Smooth muscle cell (in vitro differentiated cells): Measurements from ENCODE around the gene PRDM16. TPM values are rescaled to one million over a fixed set of nuclear protein-coding genes. Genes with fewer than 3 reads are reported as not detected.

Experiments used
- DNase-seq: peaks from one replicate; lab custom pipeline; 2025; ENCODE audit not compliant: unreplicated experiment; lab: John Stamatoyannopoulos, UW
- H2AFZ ChIP-seq: fragments of 200-600 bp; sonication (generic); 2 replicates; pipeline ENCODE4 v1.6.0; 2016; ENCODE audit warnings: antibody characterized with exemption, low read depth, mild to moderate bottlenecking
- H3F3A ChIP-seq: fragments of 200-600 bp; sonication (generic); 2 replicates; pipeline ENCODE4 v1.6.0; 2017; ENCODE audit warnings: antibody characterized with exemption, low read depth
- H3K27ac ChIP-seq: fragments of 200-600 bp; sonication (generic); 2 replicates; pipeline ENCODE4 v1.5.1; 2016; ENCODE audit warnings: low read depth, mild to moderate bottlenecking
- H3K27me3 ChIP-seq: fragments of 200-600 bp; sonication (generic); 2 replicates; pipeline ENCODE4 v1.6.1; 2016; ENCODE audit warnings: low read depth, mild to moderate bottlenecking
- H3K36me3 ChIP-seq: fragments of 200-600 bp; sonication (generic); 2 replicates; pipeline ENCODE4 v1.5.1; 2016; ENCODE audit warnings: low read depth
- H3K4me1 ChIP-seq: fragments of 200-600 bp; sonication (generic); 2 replicates; pipeline ENCODE4 v1.5.1; 2016; ENCODE audit warnings: low read depth
- H3K4me2 ChIP-seq: fragments of 200-600 bp; sonication (generic); 2 replicates; pipeline ENCODE4 v1.6.0; 2016; ENCODE audit warnings: mild to moderate bottlenecking
- H3K4me3 ChIP-seq: fragments of 200-600 bp; sonication (generic); 2 replicates; pipeline ENCODE4 v1.5.1; 2016; ENCODE audit warnings: mild to moderate bottlenecking
- H3K79me2 ChIP-seq: fragments of 200-600 bp; sonication (generic); 2 replicates; pipeline ENCODE4 v1.6.0; 2016; ENCODE audit warnings: low read depth, mild to moderate bottlenecking
- H3K9ac ChIP-seq: fragments of 200-600 bp; sonication (generic); 2 replicates; pipeline ENCODE4 v1.6.0; 2016; ENCODE audit warnings: low read depth
- H3K9me3 ChIP-seq: fragments of 200-600 bp; sonication (generic); replicated peaks from 2 replicates; pipeline ENCODE4 v1.5.1; 2016; ENCODE audit warnings: low read depth
- H4K20me1 ChIP-seq: fragments of 200-600 bp; sonication (generic); 2 replicates; pipeline ENCODE4 v1.6.0; 2016; ENCODE audit warnings: low read depth
- WGBS: methylation state at CpG from one replicate; pipeline ENCODE4 v1.1.7; 2016; ENCODE audit warnings: low lambda C conversion rate; 5-methylcytosine and 5-hydroxymethylcytosine counted together
- polyA plus RNA-seq: library from polyadenylated mRNA; unstranded; fragments of >200 nt; fragmentation: Nextera tagmentation; extraction: Ambion mirVana; gene quantifications from 2 replicates; pipeline ENCODE4 v1.2.1, GENCODE V29; 2016
- total RNA-seq: library from RNA; depleted of rRNA; stranded (reverse); fragments of >200 nt; gene quantifications from 2 replicates; pipeline ENCODE4 v1.2.3, GENCODE V29; 2014
- TF ChIP-seq, protein P1 (sequence below): fragments of 200-600 bp; sonication (generic); IDR thresholded peaks from 2 replicates; pipeline ENCODE4 v1.5.1; 2017; ENCODE audit warnings: borderline replicate concordance, mild to moderate bottlenecking, antibody characterized with exemption; ENCODE audit not compliant: insufficient read depth, poor library complexity, severe bottlenecking

The PRDM16 gene
- total and polyA plus RNA-seq, 2 experiments from 2014 or later, result 0.72 to 1.3 TPM

DNA sequence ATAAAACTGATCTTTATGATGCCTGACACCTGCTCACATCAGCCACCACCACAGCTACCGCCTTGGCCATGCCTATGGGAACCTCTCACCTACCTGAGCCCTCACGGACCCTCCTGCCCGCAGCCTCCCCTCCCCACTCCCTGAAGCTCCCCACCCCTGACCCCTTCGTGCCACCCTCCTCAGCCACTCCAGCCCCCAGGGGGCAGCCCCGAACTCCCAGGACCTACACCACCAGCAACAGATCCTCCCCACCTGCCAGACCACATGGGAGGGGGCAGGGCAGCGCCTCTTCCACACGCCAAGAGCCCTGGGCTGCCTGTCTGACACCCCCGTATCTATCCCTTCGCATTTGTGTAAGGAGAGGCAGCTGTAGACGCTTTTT, 371.3 kb downstream of the PRDM16 start:
- 84% methylated on average over 10 of the region's 10 CpGs for WGBS
- no peak for DNase-seq
- no peaks in the 10 kb centered on the region for H3K36me3 ChIP-seq
- no peaks in the 10 kb centered on the region for H3K27me3 ChIP-seq
- H3K27ac ChIP-seq, result no peak overlapping the region
- no peaks in the 10 kb centered on the region for H3K79me2 ChIP-seq
- no peaks in the 10 kb centered on the region for H4K20me1 ChIP-seq
- no peak overlapping the region for H3K9ac ChIP-seq
- TF ChIP-seq, protein P1, sequence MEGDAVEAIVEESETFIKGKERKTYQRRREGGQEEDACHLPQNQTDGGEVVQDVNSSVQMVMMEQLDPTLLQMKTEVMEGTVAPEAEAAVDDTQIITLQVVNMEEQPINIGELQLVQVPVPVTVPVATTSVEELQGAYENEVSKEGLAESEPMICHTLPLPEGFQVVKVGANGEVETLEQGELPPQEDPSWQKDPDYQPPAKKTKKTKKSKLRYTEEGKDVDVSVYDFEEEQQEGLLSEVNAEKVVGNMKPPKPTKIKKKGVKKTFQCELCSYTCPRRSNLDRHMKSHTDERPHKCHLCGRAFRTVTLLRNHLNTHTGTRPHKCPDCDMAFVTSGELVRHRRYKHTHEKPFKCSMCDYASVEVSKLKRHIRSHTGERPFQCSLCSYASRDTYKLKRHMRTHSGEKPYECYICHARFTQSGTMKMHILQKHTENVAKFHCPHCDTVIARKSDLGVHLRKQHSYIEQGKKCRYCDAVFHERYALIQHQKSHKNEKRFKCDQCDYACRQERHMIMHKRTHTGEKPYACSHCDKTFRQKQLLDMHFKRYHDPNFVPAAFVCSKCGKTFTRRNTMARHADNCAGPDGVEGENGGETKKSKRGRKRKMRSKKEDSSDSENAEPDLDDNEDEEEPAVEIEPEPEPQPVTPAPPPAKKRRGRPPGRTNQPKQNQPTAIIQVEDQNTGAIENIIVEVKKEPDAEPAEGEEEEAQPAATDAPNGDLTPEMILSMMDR, result no peak
- H2AFZ ChIP-seq, result no peak overlapping the region
- no peaks in the 10 kb centered on the region for H3K4me1 ChIP-seq
- H3K4me3 ChIP-seq, result no peak overlapping the region
- H3K4me2 ChIP-seq, result no peak overlapping the region
- no peaks in the 10 kb centered on the region for H3F3A ChIP-seq
- no peaks in the 10 kb centered on the region for H3K9me3 ChIP-seq

DNA sequence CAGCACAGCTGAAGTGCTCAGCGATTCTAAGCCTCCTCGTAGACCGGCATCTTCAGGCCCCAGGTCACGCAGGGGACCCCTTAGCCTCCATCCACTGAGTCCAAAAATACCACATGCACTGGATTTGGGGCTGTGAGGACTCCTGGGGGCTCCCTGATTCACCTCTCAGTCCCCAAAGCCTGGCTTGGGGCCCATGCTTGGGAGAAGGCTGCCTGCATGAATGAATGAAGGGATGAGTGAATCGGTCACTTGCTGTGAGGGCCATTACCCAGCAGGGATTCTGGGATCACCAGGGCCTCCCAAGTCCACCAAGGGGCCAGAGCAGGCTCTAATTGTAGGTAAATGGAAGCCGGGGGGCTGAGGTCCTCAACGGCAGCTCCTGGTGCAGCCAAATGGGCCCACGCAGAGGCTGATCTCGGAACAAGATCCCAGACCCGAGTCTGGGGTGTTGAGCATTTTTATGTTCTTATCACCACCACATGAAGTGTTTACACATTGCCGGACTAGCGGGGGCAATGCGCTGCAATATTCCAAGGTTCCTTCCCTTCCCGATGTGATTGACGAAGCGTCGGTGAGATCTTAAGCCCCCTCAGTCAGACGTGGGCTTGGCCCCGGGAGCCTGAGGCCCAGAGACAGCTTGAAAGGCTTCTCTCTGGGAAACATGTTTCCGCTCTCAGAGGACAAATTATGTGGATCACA, 371.9 kb downstream of the PRDM16 start:
- H3K4me2 ChIP-seq, result no peak overlapping the region
- no peaks in the 10 kb centered on the region for H3K4me1 ChIP-seq
- H3F3A ChIP-seq, result no peaks in the 10 kb centered on the region
- no peak overlapping the region for H3K4me3 ChIP-seq
- no peak for DNase-seq
- H3K79me2 ChIP-seq, result no peaks in the 10 kb centered on the region
- TF ChIP-seq, protein P1, result no peak
- no peaks in the 10 kb centered on the region for H3K27me3 ChIP-seq
- no peak overlapping the region for H3K9ac ChIP-seq
- 53% methylated on average over 20 of the region's 20 CpGs for WGBS
- H4K20me1 ChIP-seq, result no peaks in the 10 kb centered on the region
- H3K9me3 ChIP-seq, result no peaks in the 10 kb centered on the region
- H3K36me3 ChIP-seq, result no peaks in the 10 kb centered on the region
- no peak overlapping the region for H2AFZ ChIP-seq
- H3K27ac ChIP-seq, result no peak overlapping the region

- Histone ChIP-seq H3K4me3 (no peak overlapping the region), H3K4me1 (no peaks in the 10 kb centered on the region), H2AFZ (no peak overlapping the region), H3K9ac (no peak overlapping the region), H3K9me3 (no peaks in the 10 kb centered on the region), H3K79me2 (no peaks in the 10 kb centered on the region), H4K20me1 (no peaks in the 10 kb centered on the region), H3K36me3 (no peaks in the 10 kb centered on the region), H3K27ac (no peak overlapping the region), H3F3A (no peaks in the 10 kb centered on the region), H3K27me3 (no peaks in the 10 kb centered on the region), H3K4me2 (no peak overlapping the region)
- WGBS, result 77% methylated on average over 8 of the region's 8 CpGs
- TF ChIP-seq, protein P1, result no peak
- DNase-seq, result no peak
Measured at GRCh38 chr1:3441410-3441847, 372.4 kb downstream of the PRDM16 start.

- Histone ChIP-seq H3K4me2 (no peak overlapping the region), H3K36me3 (no peaks in the 10 kb centered on the region), H3K9me3 (no peaks in the 10 kb centered on the region), H3K4me1 (no peaks in the 10 kb centered on the region), H3K9ac (no peak overlapping the region), H4K20me1 (no peaks in the 10 kb centered on the region), H3K79me2 (no peaks in the 10 kb centered on the region), H3K4me3 (no peak overlapping the region), H3F3A (no peaks in the 10 kb centered on the region), H3K27ac (no peak overlapping the region), H3K27me3 (no peaks in the 10 kb centered on the region), H2AFZ (no peak overlapping the region)
- no peak for DNase-seq
- TF ChIP-seq, protein P1, result no peak
- 92% methylated on average over 8 of the region's 8 CpGs for WGBS
Measured at GRCh38 chr1:3441880-3442279, 372.9 kb downstream of the PRDM16 start.
